Activated naive CD8-positive, alpha-beta T cell treated with anti-CD3 and anti-CD28 coated beads, Interleukin-2, amount 50 U/mL, for 24 hours (primary cell): Measurements from ENCODE around the gene CASP1.

Experiments used
- ATAC-seq: fragments of 150-1000 bp; cut with Tn5 transposase; one replicate; pipeline ENCODE4 v1.10.0; 2021
- DNase-seq: peaks from one replicate; pipeline ENCODE4 v3.0.0; 2021
- H3K27ac Mint-ChIP-seq: one replicate; pipeline ENCODE4 v1.8.0; 2021; ENCODE audit warnings: mild to moderate bottlenecking, mixed read lengths
- H3K27me3 Mint-ChIP-seq: one replicate; pipeline ENCODE4 v1.8.0; 2021; ENCODE audit warnings: mixed read lengths
- H3K36me3 Mint-ChIP-seq: one replicate; pipeline ENCODE4 v1.8.0; 2021; ENCODE audit warnings: low read depth, mixed read lengths
- H3K4me1 Mint-ChIP-seq: one replicate; pipeline ENCODE4 v1.8.0; 2021; ENCODE audit warnings: mixed read lengths
- H3K4me3 Mint-ChIP-seq: one replicate; pipeline ENCODE4 v1.8.0; 2021; ENCODE audit warnings: mild to moderate bottlenecking, moderate library complexity, mixed read lengths
- H3K9me3 Mint-ChIP-seq: one replicate; pipeline ENCODE4 v1.8.0; 2021; ENCODE audit warnings: mixed read lengths

The CASP1 gene

GRCh38 chr11:105027678-105028077, 7.3 kb downstream of the CASP1 start:
- Mint-ChIP-seq H3K27me3 (no peaks in the 10 kb centered on the region), H3K27ac (peak overlapping the region; percentile 70), H3K9me3 (no peaks in the 10 kb centered on the region), H3K4me1 (peaks cover 22% of the 10 kb centered on the region), H3K4me3 (peak overlapping the region; percentile 30), H3K36me3 (peaks cover 43% of the 10 kb centered on the region)
- ATAC-seq (no peak), DNase-seq (no peak)

- Mint-ChIP-seq H3K9me3 (no peaks in the 10 kb centered on the region), H3K4me3 (no peak overlapping the region), H3K4me1 (peaks cover 17% of the 10 kb centered on the region), H3K27me3 (no peaks in the 10 kb centered on the region), H3K36me3 (peaks cover 25% of the 10 kb centered on the region), H3K27ac (no peak overlapping the region)
- DNase-seq (no peak), ATAC-seq (no peak)
Observed at GRCh38 chr11:105024394-105024793, 10.6 kb downstream of the CASP1 start.

GRCh38 chr11:105023003-105023402, 11.9 kb downstream of the CASP1 start, which contains the start of gene CASP5:
Gene CASP5, minus strand, starts transcription at chr11:105023168. Its CDS starts 32 bp downstream, at chr11:105023136.
- Mint-ChIP-seq H3K36me3 (peaks cover 14% of the 10 kb centered on the region), H3K27ac (no peak within 1 kb of the TSS), H3K9me3 (no peaks in the 10 kb centered on the region), H3K4me3 (no peak within 1 kb of the TSS), H3K4me1 (peaks cover 16% of the 10 kb centered on the region), H3K27me3 (no peaks in the 10 kb centered on the region)
- no peak for ATAC-seq
- DNase-seq, result no peak

- Mint-ChIP-seq H3K27me3 (no peaks in the 10 kb centered on the region), H3K9me3 (no peaks in the 10 kb centered on the region), H3K4me1 (peaks cover 12% of the 10 kb centered on the region), H3K36me3 (peaks cover 10% of the 10 kb centered on the region), H3K27ac (no peak overlapping the region), H3K4me3 (no peak overlapping the region)
- ATAC-seq (no peak), DNase-seq (no peak)
Observed at GRCh38 chr11:105022527-105022926, 12.4 kb downstream of the CASP1 start.

GRCh38 chr11:105007463-105007862, 27.5 kb downstream of the CASP1 start:
- Mint-ChIP-seq H3K36me3 (no peaks in the 10 kb centered on the region), H3K4me1 (no peaks in the 10 kb centered on the region), H3K4me3 (no peak overlapping the region), H3K27me3 (no peaks in the 10 kb centered on the region), H3K27ac (no peak overlapping the region), H3K9me3 (no peaks in the 10 kb centered on the region)
- no peak for ATAC-seq
- DNase-seq, result no peak

GRCh38 chr11:105005451-105005845, 29.5 kb downstream of the CASP1 start:
- H3K4me1 Mint-ChIP-seq, result peaks cover 6% of the 10 kb centered on the region
- no peaks in the 10 kb centered on the region for H3K9me3 Mint-ChIP-seq
- H3K4me3 Mint-ChIP-seq, result no peak overlapping the region
- DNase-seq (no peak), ATAC-seq (no peak)
- H3K27ac Mint-ChIP-seq, result no peak overlapping the region
- H3K27me3 Mint-ChIP-seq, result no peaks in the 10 kb centered on the region
- no peaks in the 10 kb centered on the region for H3K36me3 Mint-ChIP-seq

- DNase-seq (no peak), ATAC-seq (no peak)
- no peaks in the 10 kb centered on the region for H3K9me3 Mint-ChIP-seq
- H3K36me3 Mint-ChIP-seq, result no peaks in the 10 kb centered on the region
- no peaks in the 10 kb centered on the region for H3K27me3 Mint-ChIP-seq
- peaks cover 8% of the 10 kb centered on the region for H3K4me1 Mint-ChIP-seq
- no peak overlapping the region for H3K27ac Mint-ChIP-seq
- H3K4me3 Mint-ChIP-seq, result no peak overlapping the region
Observed at GRCh38 chr11:105004021-105004420, 30.9 kb downstream of the CASP1 start.

- Mint-ChIP-seq H3K4me1 (peaks cover 8% of the 10 kb centered on the region), H3K9me3 (no peaks in the 10 kb centered on the region), H3K36me3 (no peaks in the 10 kb centered on the region), H3K4me3 (no peak overlapping the region), H3K27me3 (no peaks in the 10 kb centered on the region), H3K27ac (no peak overlapping the region)
- ATAC-seq, result no peak
- no peak for DNase-seq
Observed at GRCh38 chr11:105003151-105003550, 31.8 kb downstream of the CASP1 start.

GRCh38 chr11:105000797-105001196, 34.1 kb downstream of the CASP1 start:
- H3K9me3 Mint-ChIP-seq, result no peaks in the 10 kb centered on the region
- DNase-seq, result peak; percentile 59
- ATAC-seq, result peak; percentile 52
- no peak overlapping the region for H3K4me3 Mint-ChIP-seq
- no peaks in the 10 kb centered on the region for H3K27me3 Mint-ChIP-seq
- peaks cover 8% of the 10 kb centered on the region for H3K4me1 Mint-ChIP-seq
- no peaks in the 10 kb centered on the region for H3K36me3 Mint-ChIP-seq
- H3K27ac Mint-ChIP-seq, result no peak overlapping the region

- Mint-ChIP-seq H3K36me3 (no peaks in the 10 kb centered on the region), H3K27me3 (no peaks in the 10 kb centered on the region), H3K4me3 (no peak overlapping the region), H3K9me3 (no peaks in the 10 kb centered on the region), H3K27ac (no peak overlapping the region), H3K4me1 (peaks cover 8% of the 10 kb centered on the region)
- ATAC-seq (no peak), DNase-seq (no peak)
Observed at GRCh38 chr11:105000167-105000566, 34.8 kb downstream of the CASP1 start.

- no peaks in the 10 kb centered on the region for H3K9me3 Mint-ChIP-seq
- peaks cover 8% of the 10 kb centered on the region for H3K4me1 Mint-ChIP-seq
- no peak overlapping the region for H3K4me3 Mint-ChIP-seq
- no peak for ATAC-seq
- no peak for DNase-seq
- H3K27me3 Mint-ChIP-seq, result no peaks in the 10 kb centered on the region
- no peak overlapping the region for H3K27ac Mint-ChIP-seq
- no peaks in the 10 kb centered on the region for H3K36me3 Mint-ChIP-seq
Observed at GRCh38 chr11:104999721-105000120, 35.2 kb downstream of the CASP1 start.

GRCh38 chr11:104997288-104997687, 37.7 kb downstream of the CASP1 start:
- H3K27ac Mint-ChIP-seq, result no peak overlapping the region
- no peak for ATAC-seq
- no peaks in the 10 kb centered on the region for H3K9me3 Mint-ChIP-seq
- no peak for DNase-seq
- H3K4me3 Mint-ChIP-seq, result no peak overlapping the region
- H3K36me3 Mint-ChIP-seq, result no peaks in the 10 kb centered on the region
- H3K4me1 Mint-ChIP-seq, result peaks cover 8% of the 10 kb centered on the region
- H3K27me3 Mint-ChIP-seq, result no peaks in the 10 kb centered on the region

GRCh38 chr11:104995001-104995408, 39.9 kb downstream of the CASP1 start:
- H3K9me3 Mint-ChIP-seq, result no peaks in the 10 kb centered on the region
- ATAC-seq (no peak), DNase-seq (no peak)
- H3K4me1 Mint-ChIP-seq, result no peaks in the 10 kb centered on the region
- H3K36me3 Mint-ChIP-seq, result no peaks in the 10 kb centered on the region
- no peak overlapping the region for H3K4me3 Mint-ChIP-seq
- H3K27ac Mint-ChIP-seq, result no peak overlapping the region
- H3K27me3 Mint-ChIP-seq, result no peaks in the 10 kb centered on the region

GRCh38 chr11:104992781-104993180, 42.2 kb downstream of the CASP1 start:
- Mint-ChIP-seq H3K4me1 (no peaks in the 10 kb centered on the region), H3K4me3 (no peak overlapping the region), H3K27ac (no peak overlapping the region), H3K36me3 (no peaks in the 10 kb centered on the region), H3K27me3 (no peaks in the 10 kb centered on the region), H3K9me3 (peaks cover 7% of the 10 kb centered on the region)
- ATAC-seq, result no peak
- DNase-seq, result no peak

- H3K27ac Mint-ChIP-seq, result no peak overlapping the region
- H3K4me3 Mint-ChIP-seq, result no peak overlapping the region
- ATAC-seq, result no peak
- no peaks in the 10 kb centered on the region for H3K36me3 Mint-ChIP-seq
- DNase-seq, result no peak
- H3K4me1 Mint-ChIP-seq, result no peaks in the 10 kb centered on the region
- peaks cover 15% of the 10 kb centered on the region for H3K9me3 Mint-ChIP-seq
- H3K27me3 Mint-ChIP-seq, result no peaks in the 10 kb centered on the region
Observed at GRCh38 chr11:104991994-104992393, 43.0 kb downstream of the CASP1 start.

- Mint-ChIP-seq H3K4me1 (no peaks in the 10 kb centered on the region), H3K27ac (no peak overlapping the region), H3K9me3 (peaks cover 16% of the 10 kb centered on the region), H3K27me3 (no peaks in the 10 kb centered on the region), H3K36me3 (no peaks in the 10 kb centered on the region), H3K4me3 (no peak overlapping the region)
- ATAC-seq (no peak), DNase-seq (no peak)
Observed at GRCh38 chr11:104984808-104985207, 50.1 kb downstream of the CASP1 start.
